ENCODE data around the gene SKOR2.

Gene SKOR2, protein sequence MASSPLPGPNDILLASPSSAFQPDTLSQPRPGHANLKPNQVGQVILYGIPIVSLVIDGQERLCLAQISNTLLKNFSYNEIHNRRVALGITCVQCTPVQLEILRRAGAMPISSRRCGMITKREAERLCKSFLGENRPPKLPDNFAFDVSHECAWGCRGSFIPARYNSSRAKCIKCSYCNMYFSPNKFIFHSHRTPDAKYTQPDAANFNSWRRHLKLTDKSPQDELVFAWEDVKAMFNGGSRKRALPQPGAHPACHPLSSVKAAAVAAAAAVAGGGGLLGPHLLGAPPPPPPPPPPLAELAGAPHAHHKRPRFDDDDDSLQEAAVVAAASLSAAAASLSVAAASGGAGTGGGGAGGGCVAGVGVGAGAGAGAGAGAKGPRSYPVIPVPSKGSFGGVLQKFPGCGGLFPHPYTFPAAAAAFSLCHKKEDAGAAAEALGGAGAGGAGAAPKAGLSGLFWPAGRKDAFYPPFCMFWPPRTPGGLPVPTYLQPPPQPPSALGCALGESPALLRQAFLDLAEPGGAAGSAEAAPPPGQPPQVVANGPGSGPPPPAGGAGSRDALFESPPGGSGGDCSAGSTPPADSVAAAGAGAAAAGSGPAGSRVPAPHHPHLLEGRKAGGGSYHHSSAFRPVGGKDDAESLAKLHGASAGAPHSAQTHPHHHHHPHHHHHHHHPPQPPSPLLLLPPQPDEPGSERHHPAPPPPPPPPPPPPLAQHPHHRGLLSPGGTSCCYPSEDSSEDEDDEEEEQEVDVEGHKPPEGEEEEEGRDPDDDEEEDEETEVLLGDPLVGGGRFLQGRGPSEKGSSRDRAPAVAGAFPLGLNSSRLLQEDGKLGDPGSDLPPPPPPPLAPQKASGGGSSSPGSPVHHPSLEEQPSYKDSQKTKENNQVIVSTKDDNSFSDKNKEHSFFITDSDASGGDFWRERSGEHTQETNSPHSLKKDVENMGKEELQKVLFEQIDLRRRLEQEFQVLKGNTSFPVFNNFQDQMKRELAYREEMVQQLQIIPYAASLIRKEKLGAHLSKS

DNA sequence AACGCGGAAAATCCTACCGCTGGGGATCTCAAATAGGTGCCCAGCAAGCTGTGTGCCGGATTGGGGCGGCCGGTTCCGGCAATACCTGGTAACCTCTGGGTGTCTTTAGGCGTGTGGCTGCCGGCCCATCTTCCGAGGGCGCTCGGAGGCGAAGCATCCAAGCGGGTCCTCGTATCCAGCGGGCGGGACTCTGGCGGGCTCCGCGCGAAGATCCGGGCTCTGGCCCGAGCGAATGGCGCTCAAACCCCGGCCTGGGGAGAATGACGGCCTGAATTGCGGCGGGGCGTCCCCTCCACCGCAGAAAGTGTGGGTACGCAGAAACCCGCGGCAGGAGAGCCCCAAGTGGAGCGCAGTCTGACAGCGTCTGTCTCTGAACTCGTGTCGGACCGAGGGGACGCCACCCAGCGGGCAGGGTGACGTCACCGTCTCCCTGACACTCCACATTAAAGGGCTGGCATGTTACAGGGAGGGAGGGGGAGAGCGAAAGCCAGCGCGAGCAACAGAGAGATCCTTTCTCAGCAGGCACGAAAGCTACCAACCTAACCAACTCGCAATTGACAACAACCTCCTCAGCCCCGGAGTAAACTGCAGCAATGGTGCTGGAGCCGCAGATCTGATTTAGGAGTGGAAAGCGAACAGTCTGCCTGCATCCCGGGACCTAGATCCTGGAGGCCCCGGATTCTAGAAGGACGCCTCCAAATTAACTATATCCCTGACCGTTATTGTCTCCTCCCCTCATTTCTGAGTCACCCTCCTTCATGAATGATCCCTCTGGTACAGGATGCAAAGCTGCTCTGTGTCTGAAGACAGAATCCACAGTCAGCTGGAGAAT, at the start of gene SKOR2:
Gene SKOR2, minus strand, starts transcription at position 372 of the 832 bp plus-strand sequence. CDS start 2,477 bp downstream, outside the sequence.
- no peak for DNase-seq (ENCODE audit: low spot score)

- DNase-seq (ENCODE audit: low spot score), result no peak
Observed at GRCh38 chr18:47296462-47296861, 45.0 kb upstream of the SKOR2 start.

GRCh38 chr18:47294801-47295200, 43.3 kb upstream of the SKOR2 start:
- no peak for DNase-seq (ENCODE audit: low spot score)

- no peak for DNase-seq (ENCODE audit: low spot score)
Observed at GRCh38 chr18:47288741-47289140, 37.3 kb upstream of the SKOR2 start.

DNA sequence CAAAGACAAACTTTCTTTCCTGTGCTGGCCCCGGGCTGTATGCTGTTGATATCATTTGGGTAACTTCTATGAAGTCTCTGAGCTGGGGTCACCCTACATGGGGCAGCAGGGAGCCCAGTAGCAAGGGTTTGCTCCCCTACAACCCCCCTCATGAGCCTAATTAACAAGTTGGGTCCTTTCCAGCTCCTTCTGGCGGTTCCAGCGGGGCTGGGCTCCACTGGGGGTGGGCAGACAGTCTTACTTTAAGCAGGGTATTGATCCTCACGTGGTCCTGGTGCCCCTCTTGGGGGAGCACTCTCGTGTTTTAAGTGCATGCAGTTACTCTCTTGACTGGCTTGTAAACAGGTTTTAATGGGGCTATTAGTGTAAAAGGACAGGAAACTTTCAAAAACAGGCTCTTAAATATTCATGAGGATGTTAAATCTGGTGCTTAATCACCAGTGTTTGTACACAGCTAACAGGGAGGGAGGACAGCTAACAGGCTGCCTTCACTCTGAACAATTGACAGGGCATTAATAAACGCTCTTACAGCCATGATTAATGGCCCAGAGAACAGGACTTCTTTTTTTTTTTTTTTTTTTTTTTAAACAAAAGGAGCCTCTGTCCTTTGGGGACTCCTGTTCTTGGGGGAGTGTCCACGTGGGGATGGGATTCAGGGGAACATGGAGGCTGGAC, 36.6 kb upstream of the SKOR2 start:
- DNase-seq (ENCODE audit: low spot score), result no peak

DNA sequence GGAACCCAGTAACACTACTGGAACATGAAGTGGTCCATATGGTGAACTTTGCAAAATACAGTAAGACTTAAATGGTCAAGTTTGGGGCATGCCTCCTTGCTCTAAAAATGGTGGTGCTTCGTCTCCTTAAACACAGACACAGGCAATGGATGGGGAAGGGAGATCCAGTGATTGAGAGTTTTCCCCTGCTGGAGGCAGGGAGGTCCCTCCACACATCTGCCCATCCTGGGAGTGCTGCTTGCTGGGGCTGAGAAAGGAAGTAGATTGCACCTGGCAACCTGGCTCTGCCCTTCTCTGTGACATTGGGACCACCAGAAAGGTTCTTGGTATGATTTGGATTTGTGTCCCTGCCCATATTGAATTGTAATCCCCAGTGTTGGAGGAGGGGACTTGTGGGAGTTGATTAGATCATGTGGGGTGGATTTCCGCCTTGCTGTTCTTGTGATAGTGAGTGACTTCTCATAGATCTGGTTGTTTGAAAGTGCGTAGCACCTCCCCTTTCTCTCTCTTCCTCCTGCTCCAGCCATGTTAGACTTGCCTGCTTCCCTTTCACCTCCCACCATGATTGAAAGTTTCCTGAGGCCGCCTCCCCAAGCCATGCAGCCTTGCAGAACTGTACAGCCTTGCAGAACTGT, 35.4 kb upstream of the SKOR2 start:
- no peak for DNase-seq (ENCODE audit: low spot score)

DNA sequence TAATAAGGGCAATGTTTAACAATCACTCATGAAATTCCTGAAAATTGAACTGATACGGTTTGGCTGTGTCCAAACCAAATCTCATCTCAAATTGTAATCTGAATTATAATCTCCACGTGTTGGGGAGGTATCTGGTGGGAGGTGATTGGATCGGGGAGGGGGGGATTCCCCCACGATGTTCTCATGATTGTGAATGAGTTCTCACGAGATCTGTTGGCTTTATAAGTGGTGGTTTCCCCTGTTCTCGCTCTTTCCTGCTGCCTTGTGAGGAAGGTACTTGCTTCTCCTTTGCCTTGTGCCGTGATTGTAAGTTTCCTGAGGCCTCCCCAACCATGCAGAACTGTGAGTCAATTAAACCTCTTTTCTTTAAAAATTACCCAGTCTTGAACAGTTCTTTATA, 34.0 kb upstream of the SKOR2 start:
- no peak for DNase-seq (ENCODE audit: low spot score)

- no peak for DNase-seq (ENCODE audit: low spot score)
Observed at GRCh38 chr18:47284721-47285395, 33.4 kb upstream of the SKOR2 start.

GRCh38 chr18:47283476-47283875, 32.0 kb upstream of the SKOR2 start:
- DNase-seq (ENCODE audit: low spot score), result peak; percentile 22

DNA sequence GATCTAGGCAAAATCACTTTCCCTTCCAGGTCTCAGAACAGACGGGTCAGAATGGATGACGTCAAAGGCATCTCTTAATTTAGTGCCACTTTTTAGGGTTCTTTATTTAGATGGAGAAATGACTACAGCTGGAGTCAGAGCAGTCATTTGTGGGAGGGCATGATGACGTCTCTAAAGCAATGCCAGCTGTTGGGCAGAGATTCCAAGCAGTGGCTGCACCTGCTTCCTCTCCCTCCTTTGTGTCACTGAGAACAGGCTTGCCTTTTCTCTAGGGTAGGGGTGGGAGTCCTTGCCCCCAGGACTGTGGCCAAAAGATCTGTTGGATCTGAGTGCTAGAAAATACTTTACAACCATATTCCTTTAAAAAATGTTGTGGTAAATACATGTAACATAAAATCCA, 28.7 kb upstream of the SKOR2 start:
- no peak for DNase-seq (ENCODE audit: low spot score)

DNA sequence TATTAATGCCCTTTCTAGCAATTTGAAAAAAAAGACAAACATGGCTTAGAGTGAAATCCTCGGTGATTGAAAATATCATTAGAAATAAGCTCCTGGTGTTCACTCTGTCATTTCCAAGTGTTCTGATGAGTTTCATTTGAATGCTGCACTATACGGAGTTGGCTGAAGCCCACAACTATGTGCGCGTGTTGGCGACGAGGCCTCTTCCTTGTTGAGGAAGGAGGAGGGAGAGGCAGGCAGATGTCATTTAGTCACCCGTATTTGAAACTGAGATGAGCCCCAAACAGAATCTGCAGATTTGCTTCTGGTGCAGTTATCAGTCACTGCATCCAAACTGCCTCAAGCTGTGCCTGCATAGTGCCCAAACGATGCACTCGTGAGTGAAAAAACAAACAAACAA, 23.5 kb upstream of the SKOR2 start:
- DNase-seq (ENCODE audit: low spot score), result no peak

DNA sequence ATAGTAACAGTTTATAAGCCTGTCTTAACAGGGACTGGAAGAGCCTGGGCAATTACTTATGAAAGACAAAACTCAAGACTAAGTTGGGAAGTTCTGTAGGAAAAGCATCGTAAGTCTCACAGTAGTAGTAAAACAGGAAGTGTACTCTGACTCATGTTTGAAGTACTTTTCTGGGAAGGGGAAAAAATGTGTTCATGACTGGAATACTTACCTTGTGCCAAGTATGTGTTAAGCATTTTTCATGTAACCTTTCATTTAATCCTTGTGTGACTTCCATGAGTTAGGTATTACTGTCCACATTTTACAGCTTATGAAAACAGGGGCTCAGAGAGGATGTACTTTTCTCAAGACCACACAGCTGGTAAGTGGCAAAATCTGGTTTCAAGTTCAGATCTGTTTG, 13.7 kb upstream of the SKOR2 start:
- no peak for DNase-seq (ENCODE audit: low spot score)

GRCh38 chr18:47264308-47264700, 12.8 kb upstream of the SKOR2 start:
- DNase-seq (ENCODE audit: low spot score), result no peak

GRCh38 chr18:47263430-47264307, 12.2 kb upstream of the SKOR2 start:
- DNase-seq (ENCODE audit: low spot score), result no peak

DNA sequence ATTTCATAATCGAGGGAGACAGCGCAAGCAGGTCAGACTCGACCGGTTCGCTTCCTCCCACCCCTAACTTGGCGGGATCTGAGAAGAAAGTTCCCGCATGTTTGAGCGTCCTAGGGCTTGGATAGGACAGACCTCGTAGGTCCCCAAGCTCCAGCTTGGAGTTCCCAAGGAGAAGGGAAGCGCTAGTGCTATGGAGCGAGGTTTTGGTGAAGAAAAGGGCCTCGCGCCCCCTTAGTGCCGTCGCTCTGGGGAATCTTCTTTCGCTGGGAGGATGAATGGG, 11.6 kb upstream of the SKOR2 start:
- no peak for DNase-seq (ENCODE audit: low spot score)

DNA sequence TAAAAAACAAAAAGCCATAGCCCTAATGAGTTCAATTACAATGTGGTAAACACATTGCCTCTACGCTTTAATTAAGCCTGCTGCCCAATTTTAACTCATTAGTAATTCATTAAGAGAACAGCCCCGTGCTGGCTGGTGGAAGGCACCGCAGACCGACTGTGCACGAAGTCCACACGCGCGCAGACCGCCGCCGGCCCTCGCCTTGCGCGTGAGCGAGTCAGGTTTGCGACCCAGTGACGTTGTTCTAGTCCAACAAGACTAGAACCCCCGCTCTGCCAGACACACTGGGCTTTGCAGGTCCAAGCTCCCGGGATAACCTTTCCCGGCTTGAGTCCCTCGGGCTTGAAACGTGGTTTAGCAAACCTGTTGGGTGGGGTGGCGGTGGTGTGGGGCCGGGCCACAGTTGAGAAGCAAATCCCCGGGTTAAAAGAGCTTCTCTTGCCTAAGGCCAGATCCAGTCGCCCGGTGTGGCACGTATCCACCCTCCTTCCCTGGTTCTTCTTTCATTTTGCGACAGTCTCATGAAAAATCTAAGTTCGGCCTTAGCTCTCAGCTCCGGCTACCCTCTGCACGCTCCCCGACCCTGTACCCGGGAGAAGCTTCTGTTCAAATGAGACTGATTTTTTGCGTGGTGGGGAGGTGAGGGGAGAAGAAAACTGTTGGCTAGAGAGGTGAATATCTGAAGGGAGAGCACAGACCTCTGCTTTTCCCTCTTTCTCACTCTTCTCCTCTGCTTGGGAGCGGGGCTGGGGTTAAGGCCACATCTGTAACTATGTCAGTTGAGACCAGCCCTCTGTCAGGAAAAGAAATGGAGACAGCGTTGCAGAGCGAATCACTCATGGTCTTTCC, 11.1 kb upstream of the SKOR2 start:
- no peak for DNase-seq (ENCODE audit: low spot score)

GRCh38 chr18:47261902-47262300, 10.4 kb upstream of the SKOR2 start:
- no peak for DNase-seq (ENCODE audit: low spot score)

GRCh38 chr18:47260924-47261701, 9.7 kb upstream of the SKOR2 start:
- no peak for DNase-seq (ENCODE audit: low spot score)
